Transverse colon (tissue), 4 donors: ENCODE results near the gene MRPL14. TPM values are rescaled to one million over a fixed set of nuclear protein-coding genes. Genes with fewer than 3 reads are reported as not detected.

Source experiments
- DNase-seq: peaks from one replicate; pipeline ENCODE4 v3.0.0-alpha.2; 2019
- H3K27ac ChIP-seq, 4 donors: fragments of 200-600 bp; sonication (generic); 2 replicates each; pipeline ENCODE4 v1.5.1; 2016 to 2018; ENCODE audit warnings: inconsistent platforms in 4 of 4
- H3K27me3 ChIP-seq: fragments of 200-600 bp; sonication (generic); 2 replicates; pipeline ENCODE4 v1.5.1; 2017; ENCODE audit warnings: inconsistent platforms
- H3K36me3 ChIP-seq, 4 donors: fragments of 200-600 bp; sonication (generic); 2 replicates each; pipeline ENCODE4 v1.5.1; 2017 to 2019; ENCODE audit warnings: inconsistent platforms in 4 of 4
- H3K4me1 ChIP-seq, 4 donors: fragments of 200-600 bp; sonication (generic); 2 replicates each; pipeline ENCODE4 v1.5.1; 2017 to 2020; ENCODE audit warnings: inconsistent platforms in 4 of 4
- H3K4me3 ChIP-seq, 4 donors: fragments of 200-600 bp; sonication (generic); 1 replicate in 1 of 4; 2 replicates in 3 of 4; pipeline versions ENCODE4 v1.5.1 to v1.6.1; 2017 to 2019; ENCODE audit warnings: inconsistent platforms in 4 of 4
- H3K9me3 ChIP-seq, 2 donors: fragments of 200-600 bp; sonication (generic); 2 replicates each; pipeline ENCODE4 v1.5.1; 2017 to 2019; ENCODE audit warnings: inconsistent platforms in 2 of 2
- CTCF ChIP-seq, 5 experiments: fragments of 200-600 bp in 3 of 5; fragments of 450-650 bp in 2 of 5; sonication (generic) in 3 of 5; IDR thresholded peaks; 1 replicate in 2 of 5; 2 replicates in 3 of 5; pipeline ENCODE4 v1.5.1; 2016 to 2017; ENCODE audit warnings: antibody characterized with exemption in 5 of 5, inconsistent platforms in 3 of 5, mild to moderate bottlenecking in 2 of 5, moderate library complexity in 1 of 5
- EP300 ChIP-seq: sonication (generic); formaldehyde crosslinking; IDR thresholded peaks from one replicate; pipeline ENCODE4 v1.6.1; 2017; ENCODE audit warnings: antibody characterized with exemption, low read depth
- POLR2A ChIP-seq: fragments of 450-650 bp; IDR thresholded peaks from one replicate; pipeline ENCODE4 v1.6.1; 2016; ENCODE audit warnings: antibody characterized with exemption, mild to moderate bottlenecking, moderate library complexity
- POLR2AphosphoS5 ChIP-seq, 3 donors: sonication (generic); formaldehyde crosslinking; IDR thresholded peaks; one replicate each; pipeline ENCODE4 v1.6.1; 2016; ENCODE audit warnings: antibody characterized with exemption in 3 of 3
- WGBS, 2 donors: methylation state at CpG; one replicate each; pipeline ENCODE4 v1.1.5; 2018; ENCODE audit warnings: low coverage in 1 of 2; 5-methylcytosine and 5-hydroxymethylcytosine counted together
- in situ Hi-C, 4 donors: fragments of 200-750 bp; cut with MboI; loops; one replicate each; pipeline versions ENCODE4 v1.15.0 to v1.15.1; 2017; ENCODE audit warnings: low sequenced_read_pairs in 3 of 4, low pct_ligation_motif_present in 1 of 4, low pct_unique_long_range_greater_than_20kb in 1 of 4
- intact Hi-C: fragments of 100-400 bp; cut with DNase I; formaldehyde crosslinking; loops from one replicate; pipeline ENCODE4 v1.15.1; 2023; ENCODE audit warnings: low total_unique reads
- total RNA-seq, 4 donors: library from RNA; depleted of rRNA; stranded (reverse); fragments of >200 nt; gene quantifications; one replicate each; pipeline ENCODE4 v1.1.0, GENCODE V29; 2016

The MRPL14 gene
- total RNA-seq, 4 donors from 2014 or later, result 15.5 to 54.6 (median 45.9) TPM

GRCh38 chr6:44074813-44075646 lies 52.2 kb downstream of the MRPL14 start:
- DNase-seq, result no peak
- H3K9me3 ChIP-seq, result no peaks in the 10 kb centered on the region
- H3K36me3 ChIP-seq, result no peaks in the 10 kb centered on the region
- whole genome bisulfite sequencing, 2 donors, result 36% methylated on average over 7 of the region's 9 CpGs; no CpG with 5 or more reads in 1 of the 2 donors
- in situ Hi-C loops, result loop anchor here (5.0 to 25.0 kb wide), 4 partner anchors 308 to 463 kb away; no protein-coding TSS in a partner anchor
- TF ChIP-seq POLR2AphosphoS5 (IDR thresholded peaks at IDR 0.05) (no peak), POLR2A (no peak), EP300 (no peak), CTCF (IDR thresholded peaks at IDR 0.05) (no peak)
- H3K4me3 ChIP-seq, result no peak overlapping the region
- peaks cover 15 to 62% (median 40%) of the 10 kb centered on the region in 4 donors for H3K4me1 ChIP-seq
- H3K27ac ChIP-seq, result peak overlapping the region in 3 of 4 donors; percentile 75 to 82 (median 78)
- intact Hi-C loops, result loop anchor here (5.0 kb wide), 1 partner anchor 408 kb away; no protein-coding TSS in a partner anchor
- H3K27me3 ChIP-seq, result peaks cover 3% of the 10 kb centered on the region

GRCh38 chr6:44074439-44074812 lies 52.8 kb downstream of the MRPL14 start:
- no peaks in the 10 kb centered on the region for H3K9me3 ChIP-seq
- in situ Hi-C loops, result loop anchor here in 1 of 4 donors (10.0 kb wide), 1 partner anchor 310 kb away; no protein-coding TSS in a partner anchor
- DNase-seq, result peak; percentile 64
- peaks cover 15 to 62% (median 40%) of the 10 kb centered on the region in 4 donors for H3K4me1 ChIP-seq
- no peaks in the 10 kb centered on the region for H3K36me3 ChIP-seq
- H3K4me3 ChIP-seq, result peak overlapping the region in 1 of 4 donors; percentile 54
- H3K27me3 ChIP-seq, result peaks cover 3% of the 10 kb centered on the region
- intact Hi-C loops, result no loop called here
- no peak for TF ChIP-seq EP300
- peak; percentile 86 to 94 (median 88) for TF ChIP-seq CTCF (IDR thresholded peaks at IDR 0.05)
- 1% methylated on average over 13 of the region's 13 CpGs; no CpG with 5 or more reads in 1 of the 2 donors for WGBS, 2 donors
- H3K27ac ChIP-seq, result peak overlapping the region in 3 of 4 donors; percentile 75 to 82 (median 78)

GRCh38 chr6:44073612-44074438 lies 53.4 kb downstream of the MRPL14 start:
- Histone ChIP-seq H3K36me3 (no peaks in the 10 kb centered on the region), H3K27ac (peak overlapping the region in 3 of 4 donors; percentile 75 to 82 (median 78)), H3K4me1 (peaks cover 15 to 56% (median 39%) of the 10 kb centered on the region in 4 donors), H3K4me3 (peak overlapping the region; percentile 30 to 54 (median 36)), H3K9me3 (no peaks in the 10 kb centered on the region), H3K27me3 (peaks cover 3% of the 10 kb centered on the region)
- WGBS, 2 donors, result 26% methylated on average over 21 of the region's 25 CpGs; no CpG with 5 or more reads in 1 of the 2 donors
- DNase-seq, result no peak
- in situ Hi-C loops (loop anchor here in 1 of 4 donors (10.0 kb wide), 1 partner anchor 309 kb away; no protein-coding TSS in a partner anchor), intact Hi-C loops (no loop called here)
- TF ChIP-seq CTCF (IDR thresholded peaks at IDR 0.05) (peak in 1 of 5 experiments; percentile 17), POLR2AphosphoS5 (IDR thresholded peaks at IDR 0.05) (no peak)
